22Rv1 (cell line): ENCODE data around the gene EME1.
A peak's percentile ranks its signal among the peaks of the same experiment; 100 is the strongest.
"Not testable (repeated sequence)": the region's sequence is repeated elsewhere in the genome, so short reads cannot be mapped to it uniquely, and the experiment has no call there.

Experiments
- H3K27ac ChIP-seq: fragments of 450-650 bp; 2 replicates; pipeline ENCODE4 v1.5.1; 2017
- ZFX ChIP-seq: fragments of 450-650 bp; IDR thresholded peaks from 2 replicates; pipeline ENCODE4 v1.6.1; 2017; ENCODE audit warnings: antibody characterized with exemption, borderline replicate concordance
- TF ChIP-seq, protein P1 (sequence below): fragments of 450-650 bp; IDR thresholded peaks from 2 replicates; pipeline ENCODE4 v1.5.1; 2017; ENCODE audit warnings: mild to moderate bottlenecking

The EME1 gene

GRCh38 chr17:50426814-50427787 is 54.1 kb downstream of the EME1 start:
- peak overlapping the region; percentile 42; the same call in 1 of the 2 replicates for H3K27ac ChIP-seq
- TF ChIP-seq, protein P1, sequence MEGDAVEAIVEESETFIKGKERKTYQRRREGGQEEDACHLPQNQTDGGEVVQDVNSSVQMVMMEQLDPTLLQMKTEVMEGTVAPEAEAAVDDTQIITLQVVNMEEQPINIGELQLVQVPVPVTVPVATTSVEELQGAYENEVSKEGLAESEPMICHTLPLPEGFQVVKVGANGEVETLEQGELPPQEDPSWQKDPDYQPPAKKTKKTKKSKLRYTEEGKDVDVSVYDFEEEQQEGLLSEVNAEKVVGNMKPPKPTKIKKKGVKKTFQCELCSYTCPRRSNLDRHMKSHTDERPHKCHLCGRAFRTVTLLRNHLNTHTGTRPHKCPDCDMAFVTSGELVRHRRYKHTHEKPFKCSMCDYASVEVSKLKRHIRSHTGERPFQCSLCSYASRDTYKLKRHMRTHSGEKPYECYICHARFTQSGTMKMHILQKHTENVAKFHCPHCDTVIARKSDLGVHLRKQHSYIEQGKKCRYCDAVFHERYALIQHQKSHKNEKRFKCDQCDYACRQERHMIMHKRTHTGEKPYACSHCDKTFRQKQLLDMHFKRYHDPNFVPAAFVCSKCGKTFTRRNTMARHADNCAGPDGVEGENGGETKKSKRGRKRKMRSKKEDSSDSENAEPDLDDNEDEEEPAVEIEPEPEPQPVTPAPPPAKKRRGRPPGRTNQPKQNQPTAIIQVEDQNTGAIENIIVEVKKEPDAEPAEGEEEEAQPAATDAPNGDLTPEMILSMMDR = peak; percentile 62
- TF ChIP-seq ZFX = no peak

- H3K27ac ChIP-seq = not testable (repeated sequence)
Observed at GRCh38 chr17:50428126-50428525, 55.1 kb downstream of the EME1 start.

DNA sequence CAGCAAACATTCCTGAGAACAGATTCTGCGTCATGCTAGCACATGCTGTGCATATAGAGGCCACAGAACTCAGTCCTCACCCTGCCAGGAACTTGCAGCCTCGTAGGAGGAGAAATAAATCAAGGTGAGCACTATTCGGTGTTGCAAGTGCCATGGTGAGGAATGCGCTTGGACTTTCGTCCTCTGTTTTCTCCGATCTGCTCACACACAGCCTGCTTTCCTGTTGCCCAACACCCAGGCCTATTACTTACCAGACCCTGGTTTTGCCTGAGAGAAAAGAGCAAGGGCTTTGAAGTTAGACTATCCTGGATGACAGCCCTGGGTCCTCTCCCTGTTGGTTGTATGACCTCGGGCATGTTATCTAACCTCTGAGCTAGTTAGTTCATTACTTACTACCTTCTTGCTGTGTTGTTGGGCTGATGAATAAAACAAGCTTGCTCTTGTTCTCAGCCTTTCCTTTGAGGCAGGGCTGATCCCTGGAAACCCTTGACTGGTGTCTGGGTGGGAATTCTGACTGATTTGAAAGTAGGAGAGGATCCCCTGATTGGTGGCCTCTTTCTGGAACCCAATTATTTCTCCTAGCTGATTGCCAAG is 55.9 kb downstream of the EME1 start:
- TF ChIP-seq, protein P1 = no peak
- no peak for TF ChIP-seq ZFX
- H3K27ac ChIP-seq = no peak overlapping the region; the same call in 1 of the 2 replicates

DNA sequence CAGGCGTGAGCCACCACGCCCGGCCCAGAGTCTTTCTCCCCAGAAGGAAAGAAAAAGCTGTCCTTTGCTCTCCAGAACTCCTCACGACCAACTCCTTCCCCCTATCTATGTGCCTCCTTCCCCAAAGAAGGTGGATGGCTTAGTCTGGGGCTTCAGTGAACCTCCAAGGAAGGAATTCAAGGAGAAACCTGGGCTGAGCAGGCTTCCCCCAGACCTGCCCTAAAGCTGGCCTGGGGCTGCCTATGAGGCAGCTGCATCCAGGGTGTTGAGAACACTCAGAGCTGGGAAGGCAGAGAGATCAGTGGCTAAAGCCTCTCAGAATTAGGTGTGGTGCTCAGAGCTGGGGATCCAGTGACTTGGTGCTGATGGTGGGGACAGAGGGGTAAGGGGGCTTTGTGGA is 56.8 kb downstream of the EME1 start:
- no peak overlapping the region for H3K27ac ChIP-seq
- TF ChIP-seq, protein P1 = no peak
- no peak for TF ChIP-seq ZFX
